IMR-90 (cell line): ENCODE results near the gene PRPF40B.

Experiments
- BHLHE40 ChIP-seq: fragments of 150-350 bp; IDR thresholded peaks from 2 replicates; pipeline ENCODE4 v1.6.1; 2016; ENCODE audit warnings: mild to moderate bottlenecking, low read depth, low read length
- CTCF ChIP-seq: conservative IDR thresholded peaks from 2 replicates; pipeline ENCODE4 v1.5.1; 2012; ENCODE audit warnings: mild to moderate bottlenecking, low read depth, low read length, improper control_type of control experiment
- ELK1 ChIP-seq: fragments of 150-350 bp; IDR thresholded peaks from 2 replicates; pipeline ENCODE4 v1.6.1; 2016; ENCODE audit warnings: low read depth, mild to moderate bottlenecking, low read length, moderate library complexity, borderline replicate concordance
- MXI1 ChIP-seq: IDR thresholded peaks from 2 replicates; pipeline ENCODE4 v1.6.1; 2012; ENCODE audit warnings: low read depth, mild to moderate bottlenecking, low read length, moderate library complexity, borderline replicate concordance
- POLR2A ChIP-seq: IDR thresholded peaks from 2 replicates; pipeline ENCODE4 v1.6.1; 2012; ENCODE audit warnings: mild to moderate bottlenecking, low read depth, low read length

- TF ChIP-seq CTCF (no peak), POLR2A (no peak), BHLHE40 (no peak), MXI1 (no peak), ELK1 (no peak)
Observed at GRCh38 chr12:49632986-49633702, 9.8 kb downstream of the PRPF40B start.
